Measurements from ENCODE around the gene OLFML3.
A peak's percentile ranks its signal among the peaks of the same experiment; 100 is the strongest.
"Not testable (repeated sequence)": the region's sequence is repeated elsewhere in the genome, so short reads cannot be mapped to it uniquely, and the experiment has no call there.

The OLFML3 gene

DNA sequence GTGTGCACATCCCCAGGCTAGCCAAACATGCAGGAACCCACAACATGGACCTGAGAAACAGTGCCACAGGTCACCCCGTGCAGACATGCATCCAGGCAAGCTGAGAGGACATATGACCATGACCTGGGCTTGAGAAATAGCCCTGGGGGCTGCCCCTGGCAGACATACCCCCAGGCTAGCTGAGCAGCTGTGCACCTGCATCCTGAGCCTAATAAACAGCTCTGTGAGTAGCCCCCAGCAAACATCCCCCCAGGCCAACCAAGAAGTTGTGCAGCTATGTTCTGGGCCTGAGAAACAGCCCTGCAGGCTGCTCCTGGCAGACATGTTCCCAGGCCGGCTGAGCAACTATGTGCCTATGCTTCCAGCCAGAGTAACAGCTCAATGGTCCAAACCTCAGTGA is 14.5 kb downstream of the OLFML3 start:
- no peak for DNase-seq

DNA sequence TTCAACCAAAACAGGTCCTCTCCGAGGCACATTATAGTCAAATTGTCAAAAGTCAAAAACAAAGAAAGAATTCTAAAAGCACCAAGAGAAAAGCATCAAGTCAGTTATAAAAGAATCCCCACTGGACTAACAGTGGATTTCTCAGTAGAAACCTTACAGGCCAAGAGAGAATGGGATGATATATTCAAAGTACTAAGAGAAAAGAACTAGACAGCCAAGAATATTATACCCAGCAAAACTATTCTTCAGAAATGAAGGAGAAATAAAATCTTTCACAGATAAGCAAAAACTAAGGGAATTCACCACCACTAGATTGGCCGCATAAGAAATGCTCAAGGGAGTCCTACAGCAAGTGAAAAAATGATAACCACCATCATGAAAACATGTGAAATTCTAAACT is 16.1 kb downstream of the OLFML3 start:
- no peak for DNase-seq

DNA sequence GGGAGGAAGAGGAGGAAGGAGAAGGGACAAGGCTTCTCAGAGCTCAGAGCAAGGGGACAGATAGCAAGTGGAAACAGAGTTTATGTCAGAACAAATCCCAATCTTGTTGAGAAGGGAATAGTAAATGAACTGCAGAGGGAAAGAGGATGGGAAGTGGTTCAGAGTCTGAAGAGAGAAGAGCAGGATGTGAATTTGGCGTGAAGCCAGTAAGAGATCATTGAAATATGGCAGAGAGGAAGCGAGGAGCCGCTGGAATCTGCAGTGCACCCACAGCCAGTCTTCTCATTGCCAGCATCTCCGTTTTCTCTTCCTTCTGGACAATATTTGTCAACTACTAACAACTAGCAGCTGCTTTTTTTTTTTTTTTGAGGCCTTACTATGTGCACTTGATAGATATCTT is 19.1 kb downstream of the OLFML3 start:
- DNase-seq: no peak

DNA sequence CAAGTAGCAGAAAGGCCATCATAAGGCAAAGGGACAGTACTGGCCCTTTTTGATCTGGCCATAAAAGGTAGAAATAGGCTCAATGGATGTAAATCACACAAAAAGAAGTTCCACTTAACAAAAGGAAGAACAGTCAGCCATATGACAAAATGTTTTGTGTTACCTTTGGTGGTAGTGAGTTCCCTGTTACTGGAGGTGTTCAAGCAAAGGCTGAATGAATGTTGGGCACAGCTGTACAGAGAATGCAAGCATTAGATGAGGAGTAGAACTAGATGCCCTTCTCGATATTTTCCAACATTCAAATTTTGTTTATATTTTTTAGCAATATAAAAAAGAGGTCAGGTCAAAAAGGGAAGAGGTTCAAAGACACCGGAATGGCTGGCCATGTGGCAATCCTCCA is 20.0 kb downstream of the OLFML3 start:
- DNase-seq: no peak

DNA sequence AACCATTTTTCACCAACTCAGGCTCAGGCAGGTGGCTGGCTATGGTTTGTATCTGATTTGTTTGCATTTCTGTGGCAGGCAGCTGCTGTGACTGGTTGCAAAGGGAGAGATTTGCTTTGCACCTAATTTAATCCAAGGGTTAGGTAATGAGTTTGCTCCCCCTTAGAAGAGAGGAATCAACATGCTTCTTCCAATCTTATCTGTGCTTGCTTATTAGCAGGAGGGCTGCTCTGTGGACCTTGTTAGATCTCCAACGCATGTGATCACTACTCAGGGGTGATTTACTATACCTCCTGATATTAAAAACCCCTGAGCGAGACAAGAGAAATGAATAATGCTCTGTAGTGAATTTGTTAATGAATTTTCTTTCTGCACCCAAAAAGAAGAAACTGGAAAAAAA is 20.5 kb downstream of the OLFML3 start:
- DNase-seq: no peak

DNA sequence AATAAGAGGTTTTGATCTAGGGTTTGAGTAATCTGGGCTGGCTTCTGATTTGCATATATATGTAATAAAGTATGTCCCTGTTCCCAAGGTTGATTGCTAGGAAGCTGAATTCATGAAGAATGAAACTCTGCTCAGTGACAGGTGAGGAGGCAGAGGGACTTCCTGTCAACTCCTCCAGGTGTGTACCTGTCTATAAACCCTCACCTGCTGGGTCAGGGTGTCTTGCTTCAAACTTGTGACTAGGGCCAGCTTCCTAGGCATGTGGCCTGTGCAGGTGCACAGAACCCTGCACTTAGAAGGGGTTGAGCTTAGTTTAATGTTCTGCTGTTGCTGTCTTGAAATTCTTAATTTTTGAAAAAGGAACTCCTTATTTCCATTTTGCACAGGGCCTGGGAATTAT is 21.1 kb downstream of the OLFML3 start:
- no peak for DNase-seq

DNA sequence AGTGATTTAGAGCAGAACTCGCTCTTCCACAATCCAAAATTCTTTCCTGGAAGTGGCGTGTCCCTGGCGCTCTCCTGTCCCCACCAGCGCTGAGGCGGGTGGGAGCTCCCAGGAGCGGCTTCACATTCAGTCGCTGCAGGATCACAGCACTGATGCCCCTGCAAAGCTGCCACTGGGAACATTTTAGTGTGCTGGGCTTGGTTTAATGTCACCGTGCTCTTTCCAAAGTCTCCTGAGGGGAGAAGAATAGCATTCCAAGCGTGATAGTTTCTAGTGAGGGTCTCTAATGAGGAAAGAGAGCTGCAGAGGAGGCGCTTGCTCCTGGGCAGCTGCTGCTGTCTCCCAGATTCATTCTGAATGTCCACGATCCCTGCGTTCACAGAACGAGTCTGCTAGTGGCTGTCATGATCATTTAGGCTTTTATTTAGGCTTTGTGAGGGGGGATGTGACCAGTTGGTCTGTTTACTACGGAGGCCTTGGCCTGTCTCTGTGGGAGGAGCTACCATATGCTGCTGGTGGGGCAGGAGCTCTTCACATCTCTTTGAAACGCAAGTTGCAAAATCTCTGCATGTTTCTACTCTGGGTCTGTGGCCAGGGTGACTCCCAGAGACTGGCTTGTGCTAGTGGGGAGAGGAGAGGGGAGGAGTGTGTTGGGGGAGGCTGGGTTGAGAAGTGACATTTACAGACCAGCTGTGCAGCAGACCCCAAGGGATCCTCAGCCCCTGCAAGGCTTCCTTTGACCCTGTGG is 23.4 kb downstream of the OLFML3 start:
- DNase-seq: no peak

DNA sequence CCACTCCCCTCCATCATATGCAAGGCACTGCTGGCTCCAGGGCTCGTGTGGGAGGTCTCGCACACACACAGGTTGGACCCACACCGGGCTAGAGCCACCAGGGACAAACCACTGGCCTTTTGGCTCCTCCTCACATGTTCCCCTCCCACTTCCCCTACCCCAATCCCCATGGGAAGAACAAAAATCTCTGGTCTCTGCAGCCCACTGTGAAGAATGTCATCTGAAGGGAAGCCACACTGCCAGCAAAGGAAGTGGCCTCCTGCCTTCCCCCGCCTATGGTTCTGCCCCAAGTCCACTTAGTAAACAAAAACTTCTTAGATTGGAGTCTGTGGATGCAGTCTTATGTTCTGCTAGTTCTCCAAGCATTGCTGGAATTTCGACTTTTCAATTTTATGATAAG is 24.2 kb downstream of the OLFML3 start:
- no peak for DNase-seq

DNA sequence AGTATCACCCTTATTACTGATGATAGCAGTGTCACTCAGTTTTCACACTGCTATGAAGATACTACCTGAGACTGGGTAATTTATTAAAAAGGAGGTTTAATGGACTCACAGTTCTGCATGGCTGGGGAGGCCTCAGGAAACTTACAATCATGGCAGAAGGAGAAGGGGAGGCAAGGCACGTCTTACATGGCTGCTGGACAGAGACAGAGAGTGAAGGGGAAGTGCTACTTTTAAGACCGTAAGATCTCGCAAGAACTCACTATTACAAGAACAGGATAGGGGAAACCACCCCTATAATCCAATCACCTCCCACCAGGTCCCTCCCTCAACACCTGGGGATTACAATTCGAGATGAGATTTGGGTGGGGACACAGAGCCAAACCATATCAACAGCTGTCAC is 27.6 kb downstream of the OLFML3 start:
- DNase-seq: not testable (repeated sequence)

DNA sequence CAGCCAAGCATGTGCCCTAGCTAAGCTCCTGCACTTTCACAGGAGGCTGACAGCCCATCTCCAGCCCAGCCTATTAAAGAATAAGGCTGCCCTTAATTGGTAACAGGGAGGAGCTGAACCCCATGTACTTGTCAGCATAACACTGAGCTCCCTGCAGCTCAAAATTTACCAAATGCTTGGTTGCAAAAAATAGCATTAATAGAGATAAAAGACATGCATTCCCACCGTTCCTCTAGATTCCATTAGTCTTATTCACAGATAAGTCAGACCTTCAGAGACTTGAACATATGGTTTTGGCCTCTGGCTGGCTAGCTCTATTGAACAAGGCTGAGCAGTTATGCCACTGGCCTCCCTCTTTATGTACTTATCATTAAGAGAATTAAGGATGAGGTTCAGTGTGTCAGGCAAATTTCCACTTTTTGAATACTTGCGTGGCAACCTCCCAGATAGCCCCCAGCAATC is 29.2 kb downstream of the OLFML3 start:
- peak; percentile 91 for DNase-seq

DNA sequence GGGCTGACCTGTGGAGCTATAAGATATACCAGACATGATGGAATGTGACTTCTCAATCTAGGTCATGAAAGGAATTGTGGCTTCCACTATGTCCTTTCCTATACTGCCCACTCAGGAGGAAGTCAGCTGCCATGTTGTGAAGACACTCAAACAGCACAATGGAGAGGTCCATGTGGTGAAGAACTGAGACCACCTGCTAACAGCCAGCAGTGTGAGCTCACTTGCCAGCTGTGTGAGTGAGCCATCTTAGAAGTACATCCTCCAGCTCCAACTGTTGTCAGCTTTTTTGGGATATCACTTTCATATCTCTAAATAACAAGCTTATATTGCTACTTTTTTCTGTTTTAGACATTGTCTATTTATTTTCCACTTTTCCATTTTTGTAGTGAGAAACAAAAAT is 29.7 kb downstream of the OLFML3 start:
- DNase-seq: no peak

DNA sequence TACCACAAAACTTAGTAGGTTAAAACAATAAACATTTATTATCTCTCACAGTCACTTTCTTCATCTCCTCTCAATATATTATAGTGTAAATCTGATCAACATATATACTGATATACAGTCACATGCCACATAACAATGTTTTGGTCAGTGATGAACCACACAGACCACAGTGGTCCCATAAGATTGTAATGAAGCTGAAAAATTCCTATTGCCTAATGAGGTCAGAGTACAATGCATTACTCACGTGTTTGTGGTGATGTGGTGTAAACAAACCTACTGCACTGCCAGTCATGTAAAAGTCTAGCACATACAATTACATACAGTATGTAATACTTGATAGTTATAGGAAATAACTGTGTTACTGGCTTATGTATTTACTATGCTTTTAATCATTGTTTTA is 30.1 kb downstream of the OLFML3 start:
- peak; percentile 63 for DNase-seq

DNA sequence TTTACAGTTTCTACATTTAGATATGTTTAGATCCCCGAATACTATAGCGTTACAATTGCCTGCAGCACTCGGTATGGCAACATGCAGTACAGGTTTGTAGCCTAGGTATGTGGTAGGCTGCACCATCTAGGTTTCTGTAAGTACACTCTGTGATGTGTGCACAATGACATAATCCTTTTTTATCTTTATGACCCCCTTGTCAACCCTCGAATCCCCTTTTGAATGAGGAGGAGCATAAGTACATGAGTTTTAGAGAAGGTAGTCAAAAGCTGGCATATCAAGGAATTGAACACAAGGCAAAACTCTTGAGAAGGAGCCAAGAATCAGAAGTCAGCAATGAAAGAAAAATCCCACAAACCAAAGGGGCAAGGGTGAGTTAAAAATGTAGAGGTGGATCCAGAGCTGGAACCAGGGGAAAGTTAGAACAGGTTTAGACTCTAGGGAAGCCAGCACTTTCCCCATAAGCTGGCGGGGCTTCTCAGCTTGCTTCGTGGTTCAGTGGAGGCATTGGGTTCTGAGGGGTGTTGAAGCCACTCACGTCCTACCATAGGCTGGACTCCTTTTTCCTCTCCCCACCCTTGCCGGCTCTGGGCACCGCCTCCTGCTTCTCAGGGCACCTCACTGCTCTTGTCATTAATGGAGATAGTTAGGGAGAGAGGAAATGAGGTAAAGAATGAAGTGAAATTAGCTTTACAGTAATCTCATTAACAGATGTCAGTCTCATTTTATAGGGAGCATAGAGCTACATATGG is 31.3 kb downstream of the OLFML3 start:
- no peak for DNase-seq

DNA sequence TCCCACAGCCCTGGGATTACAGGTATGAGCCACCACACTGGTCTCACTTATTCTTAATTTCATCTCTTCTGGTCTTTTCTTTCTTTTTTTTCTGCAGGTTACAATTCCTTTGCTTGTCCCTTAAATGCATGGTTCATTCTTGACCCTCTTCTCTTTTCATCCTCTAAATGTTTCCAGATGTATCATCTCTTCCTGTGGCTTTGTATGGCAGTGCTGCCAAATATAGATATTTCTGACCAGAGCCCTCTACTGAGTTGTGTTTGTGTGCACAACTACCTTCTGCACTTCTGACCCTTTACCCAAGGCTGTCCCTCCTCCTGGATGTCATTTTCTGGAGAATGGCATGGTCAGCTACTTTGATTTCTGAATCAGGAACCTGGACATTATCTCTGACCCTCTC is 32.5 kb downstream of the OLFML3 start:
- no peak for DNase-seq

DNA sequence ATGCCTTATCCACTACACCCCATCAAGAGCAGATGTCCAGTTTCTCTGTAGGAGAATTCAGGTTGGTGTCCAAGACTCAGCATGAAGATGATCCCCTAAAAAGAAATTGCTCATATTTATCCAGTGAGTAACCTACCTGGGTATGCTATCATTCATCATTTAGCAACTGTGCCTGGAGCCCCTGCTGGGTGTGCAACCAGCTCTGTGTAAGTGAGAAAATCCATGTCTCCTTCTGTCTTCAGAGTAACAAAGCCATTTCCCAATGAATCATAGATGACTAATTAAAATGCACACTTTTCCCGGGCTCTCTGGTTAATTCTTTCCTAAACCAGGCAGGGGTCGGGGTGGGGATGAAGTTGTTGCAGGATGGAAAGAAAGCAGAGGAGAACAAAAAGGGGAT is 35.8 kb downstream of the OLFML3 start:
- peak; percentile 32 for DNase-seq

DNA sequence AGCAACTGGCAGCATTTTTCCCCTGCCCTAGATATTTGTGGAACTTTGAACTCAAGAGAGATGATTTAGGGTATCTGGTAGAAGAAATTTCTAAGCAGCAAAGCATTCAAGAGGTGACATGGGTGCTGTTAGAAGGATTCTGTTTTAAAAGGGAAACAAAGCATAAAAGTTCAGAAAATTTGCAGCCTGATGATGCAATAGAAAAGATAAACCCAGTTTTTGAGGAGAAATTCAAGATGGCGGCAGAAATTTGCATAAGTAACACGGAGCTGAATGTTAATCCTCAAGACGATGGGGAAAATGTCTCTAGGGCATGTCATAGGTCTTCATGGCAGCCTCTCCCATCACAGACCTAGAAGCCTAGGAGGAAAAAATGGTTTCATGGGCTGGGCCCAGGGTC is 40.5 kb downstream of the OLFML3 start:
- DNase-seq: not testable (repeated sequence)

DNA sequence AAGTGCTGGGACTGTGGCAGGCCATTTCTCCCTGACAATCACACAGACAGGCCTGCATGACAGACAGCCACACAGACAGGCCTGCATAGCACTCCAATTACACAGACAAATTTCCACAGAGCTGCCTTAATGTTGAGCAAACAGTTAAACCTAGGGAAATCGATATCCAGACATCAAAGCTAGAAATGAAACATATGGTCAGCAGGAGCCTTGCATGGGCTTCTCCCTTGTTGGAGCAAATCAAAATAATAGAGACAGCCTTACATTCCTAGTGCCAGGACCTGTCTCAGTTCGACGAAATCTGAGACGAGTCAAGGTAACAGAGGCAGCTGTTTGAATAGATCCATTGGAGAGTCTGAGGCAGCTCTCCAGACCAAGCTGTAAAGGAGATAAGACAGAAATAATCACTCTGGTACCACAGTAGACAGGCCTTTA is 42.4 kb downstream of the OLFML3 start:
- no peak for DNase-seq

DNA sequence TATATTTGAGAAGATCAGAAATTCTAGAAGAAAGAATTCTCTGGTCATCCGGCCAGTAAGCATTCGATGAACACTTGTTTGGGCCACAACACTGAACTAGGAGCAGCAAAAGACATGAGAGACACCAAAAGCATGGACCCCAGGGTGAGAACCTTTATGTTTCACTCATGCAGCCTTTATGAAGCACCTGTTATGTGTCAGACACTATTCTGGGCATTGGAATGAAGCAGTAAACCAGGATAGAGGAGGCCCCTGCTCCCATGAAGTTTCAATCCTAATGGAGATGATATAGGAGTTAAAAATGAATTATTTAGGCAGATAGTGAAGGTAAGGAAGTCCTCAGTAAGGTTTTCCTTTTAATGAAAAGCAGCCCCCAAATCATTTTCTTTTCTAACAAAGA is 43.6 kb downstream of the OLFML3 start:
- no peak for DNase-seq

DNA sequence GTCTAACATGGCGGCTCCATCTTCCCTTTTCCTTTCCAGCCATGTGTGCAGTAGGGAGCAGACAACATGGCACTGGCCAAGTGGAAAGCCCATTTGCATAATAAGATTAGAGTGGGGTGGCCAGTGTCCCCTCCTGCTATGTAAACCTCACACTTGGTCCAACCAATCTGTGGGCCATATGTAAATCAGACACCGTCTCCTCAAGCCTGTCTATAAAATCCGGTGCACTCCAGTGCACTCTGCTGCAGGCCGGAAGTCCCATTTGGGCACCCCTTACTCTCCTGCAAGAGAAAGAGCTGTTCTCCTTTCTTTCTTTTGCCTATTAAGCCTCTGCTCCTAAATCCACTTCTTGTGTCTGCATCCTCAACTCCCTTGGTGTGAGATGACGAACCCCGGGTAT is 44.1 kb downstream of the OLFML3 start:
- DNase-seq: no peak

DNA sequence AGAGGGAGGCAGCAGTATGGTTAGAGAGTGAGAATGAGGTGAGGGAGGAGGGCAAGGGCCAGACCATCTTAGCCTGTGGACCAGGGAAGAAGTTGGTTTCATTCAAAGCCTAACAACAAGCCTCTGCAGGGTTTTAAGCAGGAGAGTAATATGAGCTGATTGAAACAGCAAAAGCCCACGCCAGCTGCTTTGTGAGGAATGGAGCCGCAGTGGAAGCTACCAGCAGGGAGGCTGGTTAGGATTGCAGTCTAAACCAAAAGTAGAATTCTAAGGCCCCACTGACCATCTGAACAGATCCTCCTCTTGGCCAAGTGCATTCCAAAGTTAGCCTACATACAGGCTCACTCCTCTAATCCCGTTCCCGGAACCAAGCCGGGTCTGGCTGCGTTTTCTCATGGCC is 44.8 kb downstream of the OLFML3 start:
- DNase-seq: no peak

DNA sequence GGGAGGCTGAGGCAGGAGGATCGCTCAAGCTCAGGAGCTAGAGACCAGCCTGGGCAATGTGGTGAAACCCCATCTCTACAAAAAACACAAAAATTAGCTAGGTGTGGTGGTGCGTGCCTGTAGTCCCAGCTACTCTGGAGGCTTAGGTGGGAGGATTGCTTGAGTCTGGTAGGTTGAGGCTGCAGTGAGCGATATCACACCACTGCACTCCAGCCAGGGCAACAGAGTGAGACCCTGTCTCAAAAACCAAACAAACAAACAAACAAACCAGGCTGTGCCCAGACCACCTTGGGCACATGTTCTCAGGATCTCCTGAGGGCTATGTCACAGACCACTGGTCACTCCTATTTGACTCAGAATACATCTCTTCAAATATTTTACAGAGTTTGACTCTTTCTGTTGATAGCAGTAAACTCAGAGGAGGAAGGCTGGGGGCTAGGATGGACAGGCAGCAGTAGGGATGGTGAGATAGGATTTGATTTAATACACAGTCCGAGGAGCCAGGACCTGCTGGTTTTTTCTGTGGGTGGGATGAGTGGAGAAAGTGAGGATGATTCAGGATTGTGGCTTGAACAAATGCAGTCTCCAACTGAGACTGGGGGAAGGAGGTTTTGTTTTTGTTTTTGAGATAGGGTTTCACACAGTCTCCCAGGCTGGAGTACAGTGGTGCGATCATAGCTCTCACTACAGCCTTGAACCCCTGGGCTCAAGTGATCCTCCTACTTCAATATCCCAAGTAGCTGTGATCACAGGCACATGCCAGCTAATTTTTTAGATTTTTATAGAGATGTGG is 46.5 kb downstream of the OLFML3 start:
- DNase-seq: no peak

DNA sequence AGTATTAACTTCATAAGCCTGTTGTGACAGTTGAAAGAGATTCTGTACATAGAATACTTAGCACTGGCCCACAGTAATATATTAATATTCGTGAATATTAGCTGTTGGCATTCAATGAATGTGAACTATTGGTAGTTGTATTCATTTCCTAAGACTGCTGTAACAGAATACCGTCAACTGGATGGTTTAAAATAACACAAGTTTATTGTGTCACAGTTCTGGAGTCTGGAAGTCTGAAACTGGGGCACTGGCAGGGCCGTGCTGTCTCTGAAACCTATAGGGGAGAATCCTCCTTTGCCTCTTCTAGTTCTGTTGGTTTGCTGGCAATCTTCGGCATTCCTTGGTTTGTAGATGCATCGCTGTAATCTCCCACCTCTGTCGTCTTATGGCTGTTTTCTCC is 47.5 kb downstream of the OLFML3 start:
- DNase-seq: no peak
